ENCODE measurements around the gene PDE6A. TPM values are rescaled to one million over a fixed set of nuclear protein-coding genes. Genes with fewer than 3 reads are reported as not detected.
A peak's percentile ranks its signal among the peaks of the same experiment; 100 is the strongest.

The PDE6A gene
- total and polyA plus RNA-seq, 2 of the 13 experiments (the other 11 are each of a cell fraction or from before 2014, with no cell fraction given), result 0.01 TPM; not detected in 1

DNA sequence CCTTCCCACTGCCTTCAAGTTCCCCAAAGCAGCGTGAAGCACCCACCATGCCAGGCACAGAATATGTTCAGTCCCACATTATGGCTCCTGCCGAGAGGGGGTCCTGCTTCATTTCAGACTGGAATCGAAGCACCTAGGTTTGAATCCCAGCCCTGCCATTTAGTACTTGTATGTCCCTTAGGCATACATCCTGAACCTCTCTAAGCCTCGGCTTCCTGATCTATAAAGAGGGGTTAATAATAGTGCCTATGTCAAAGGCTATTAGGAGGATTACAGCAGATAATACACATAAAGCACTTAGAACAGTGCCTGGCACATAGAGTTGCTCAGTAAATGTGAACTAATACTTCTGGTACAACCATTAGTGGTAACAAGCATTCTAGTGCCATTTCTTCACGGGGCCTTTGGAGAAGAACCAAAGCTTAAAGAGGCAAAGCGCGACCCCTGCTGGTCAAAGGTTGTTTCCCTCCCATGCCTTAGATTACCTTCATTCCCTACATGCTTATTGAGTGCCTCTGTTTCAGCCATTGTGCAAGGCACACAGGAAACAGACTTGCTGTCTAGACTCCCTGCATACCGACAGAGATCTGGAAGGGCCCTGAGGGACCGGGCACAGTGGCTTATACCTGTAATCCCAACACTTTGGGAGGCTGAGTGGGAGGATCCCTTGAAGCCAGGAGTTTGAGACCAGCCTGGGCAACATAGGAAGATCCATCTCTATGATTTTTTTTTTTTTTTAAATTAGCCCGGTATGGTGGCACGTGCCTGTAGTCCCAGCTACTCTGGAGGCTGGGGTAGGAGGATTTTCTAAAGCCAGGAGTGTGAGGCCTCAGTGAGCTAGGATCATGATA is 116.2 kb downstream of the PDE6A start (continued):
- TF ChIP-seq, protein P1, sequence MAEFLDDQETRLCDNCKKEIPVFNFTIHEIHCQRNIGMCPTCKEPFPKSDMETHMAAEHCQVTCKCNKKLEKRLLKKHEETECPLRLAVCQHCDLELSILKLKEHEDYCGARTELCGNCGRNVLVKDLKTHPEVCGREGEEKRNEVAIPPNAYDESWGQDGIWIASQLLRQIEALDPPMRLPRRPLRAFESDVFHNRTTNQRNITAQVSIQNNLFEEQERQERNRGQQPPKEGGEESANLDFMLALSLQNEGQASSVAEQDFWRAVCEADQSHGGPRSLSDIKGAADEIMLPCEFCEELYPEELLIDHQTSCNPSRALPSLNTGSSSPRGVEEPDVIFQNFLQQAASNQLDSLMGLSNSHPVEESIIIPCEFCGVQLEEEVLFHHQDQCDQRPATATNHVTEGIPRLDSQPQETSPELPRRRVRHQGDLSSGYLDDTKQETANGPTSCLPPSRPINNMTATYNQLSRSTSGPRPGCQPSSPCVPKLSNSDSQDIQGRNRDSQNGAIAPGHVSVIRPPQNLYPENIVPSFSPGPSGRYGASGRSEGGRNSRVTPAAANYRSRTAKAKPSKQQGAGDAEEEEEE (CRISPR knock-in tag; IDR thresholded peaks at IDR 0.05; ENCODE audit: borderline replicate concordance), result no peak
- TF ChIP-seq STAG1 (CRISPR knock-in tag; IDR thresholded peaks at IDR 0.05) (peak; percentile 94), TEAD3 (CRISPR knock-in tag; optimal IDR thresholded peaks at IDR 0.05; ENCODE audit: borderline replicate concordance) (peak; percentile 89), ZNF614 (CRISPR knock-in tag; IDR thresholded peaks at IDR 0.05; ENCODE audit: borderline replicate concordance) (peak; percentile 50; the same call in 1 of the 2 replicates), CEBPB (IDR thresholded peaks at IDR 0.05; ENCODE audit: borderline replicate concordance, low read depth, low read length) (peak; percentile 88)
- TF ChIP-seq, protein P2, sequence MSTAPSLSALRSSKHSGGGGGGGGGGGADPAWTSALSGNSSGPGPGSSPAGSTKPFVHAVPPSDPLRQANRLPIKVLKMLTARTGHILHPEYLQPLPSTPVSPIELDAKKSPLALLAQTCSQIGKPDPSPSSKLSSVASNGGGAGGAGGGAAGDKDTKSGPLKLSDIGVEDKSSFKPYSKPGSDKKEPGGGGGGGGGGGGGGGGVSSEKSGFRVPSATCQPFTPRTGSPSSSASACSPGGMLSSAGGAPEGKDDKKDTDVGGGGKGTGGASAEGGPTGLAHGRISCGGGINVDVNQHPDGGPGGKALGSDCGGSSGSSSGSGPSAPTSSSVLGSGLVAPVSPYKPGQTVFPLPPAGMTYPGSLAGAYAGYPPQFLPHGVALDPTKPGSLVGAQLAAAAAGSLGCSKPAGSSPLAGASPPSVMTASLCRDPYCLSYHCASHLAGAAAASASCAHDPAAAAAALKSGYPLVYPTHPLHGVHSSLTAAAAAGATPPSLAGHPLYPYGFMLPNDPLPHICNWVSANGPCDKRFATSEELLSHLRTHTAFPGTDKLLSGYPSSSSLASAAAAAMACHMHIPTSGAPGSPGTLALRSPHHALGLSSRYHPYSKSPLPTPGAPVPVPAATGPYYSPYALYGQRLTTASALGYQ (CRISPR knock-in tag; IDR thresholded peaks at IDR 0.05), result no peak

DNA sequence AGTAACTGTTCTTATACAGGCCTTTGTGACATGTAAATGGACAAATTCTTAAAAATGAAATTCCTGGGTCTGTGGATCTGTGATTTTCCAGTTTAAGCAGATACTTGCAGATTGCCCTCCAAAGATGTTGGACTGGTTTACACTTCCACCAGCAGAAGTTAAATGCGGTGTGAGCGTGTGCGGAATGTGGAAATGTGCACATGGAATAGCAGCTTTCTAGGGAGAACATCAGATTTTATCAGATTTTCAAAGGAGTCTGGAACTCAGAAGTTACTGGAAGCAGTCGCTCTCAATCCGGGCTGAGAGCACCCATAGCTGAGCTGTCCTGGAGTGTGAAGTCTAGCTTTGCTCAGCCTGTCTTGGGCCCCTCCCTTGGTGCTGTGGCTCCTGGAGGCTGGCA is 117.0 kb downstream of the PDE6A start:
- H4K20me1 ChIP-seq (ENCODE audit: insufficient read depth, low read length), result no peaks in the 10 kb centered on the region
- H3K36me3 ChIP-seq (replicated peaks in 1 of 2; ENCODE audit: control insufficient read depth in 1 of 2, insufficient read depth in 2 of 2, low read length in 2 of 2), result no peaks in the 10 kb centered on the region; a peak in 1 of 5 replicates
- no peak overlapping the region for H3K9ac ChIP-seq (ENCODE audit: insufficient read depth, low read depth, low read length)
- H3K9me3 ChIP-seq (ENCODE audit: low read length), result no peaks in the 10 kb centered on the region
- H3K4me2 ChIP-seq (ENCODE audit: low read depth, low read length), result no peak overlapping the region
- ATAC-seq, result no peak
- ChIA-PET POLR2A (interaction anchor here (0.8 kb wide), 1 partner anchor 191 kb away, joined by 4 read pairs; no protein-coding TSS in a partner anchor), CTCF (ENCODE audit: low intra/inter-chr PET ratio, low total read pairs) (interaction anchor here (0.9 to 3.8 kb wide), 2 partner anchors 25 to 191 kb away, joined by 3 to 46 read pairs; no protein-coding TSS in a partner anchor)
- no peak overlapping the region for H2AFZ ChIP-seq (ENCODE audit: low read length)
- FAIRE-seq, result no peak
- H3K27ac ChIP-seq (ENCODE audit: extremely low read length, insufficient read depth, low read length), result no peak overlapping the region
- in situ Hi-C loops (cut with HindIII; ENCODE audit: extremely low pct_ligation_motif_present, low pct_unique_long_range_greater_than_20kb), result loop anchor here (5.0 kb wide), 1 partner anchor 190 kb away; no protein-coding TSS in a partner anchor
- no peaks in the 10 kb centered on the region for H3K4me1 ChIP-seq (ENCODE audit: insufficient read depth, low read length)
- 93% methylated on average over 5 of the region's 5 CpGs for WGBS (ENCODE audit: low lambda C conversion rate)
- DNase-seq (ENCODE audit: low spot score), result no peak
- no TSS peak for BruUV-seq (replicated peaks)
- H3K27me3 ChIP-seq (ENCODE audit: control insufficient read depth in 1 of 2, insufficient read depth in 2 of 2, low read length in 2 of 2), result no peaks in the 10 kb centered on the region
- no peaks in the 10 kb centered on the region for H3K79me2 ChIP-seq (ENCODE audit: insufficient read depth, low read length)
- H3K4me3 ChIP-seq (replicated peaks in 1 of 3; ENCODE audit: insufficient read depth in 1 of 3, low read depth in 2 of 3, low read length in 3 of 3), result no peak overlapping the region
- intact Hi-C loops (cut with micrococcal nuclease; ENCODE audit: unreplicated experiment), result no loop called here
- no peak for TF ChIP-seq SRF (IDR thresholded peaks at IDR 0.05; ENCODE audit: low read depth, low read length)
- TF ChIP-seq ZNF569 (CRISPR knock-in tag; IDR thresholded peaks at IDR 0.05; ENCODE audit: borderline replicate concordance), result no peak
- no peak for TF ChIP-seq NR3C1 (CRISPR knock-in tag; IDR thresholded peaks at IDR 0.05)
- TF ChIP-seq, protein P3, sequence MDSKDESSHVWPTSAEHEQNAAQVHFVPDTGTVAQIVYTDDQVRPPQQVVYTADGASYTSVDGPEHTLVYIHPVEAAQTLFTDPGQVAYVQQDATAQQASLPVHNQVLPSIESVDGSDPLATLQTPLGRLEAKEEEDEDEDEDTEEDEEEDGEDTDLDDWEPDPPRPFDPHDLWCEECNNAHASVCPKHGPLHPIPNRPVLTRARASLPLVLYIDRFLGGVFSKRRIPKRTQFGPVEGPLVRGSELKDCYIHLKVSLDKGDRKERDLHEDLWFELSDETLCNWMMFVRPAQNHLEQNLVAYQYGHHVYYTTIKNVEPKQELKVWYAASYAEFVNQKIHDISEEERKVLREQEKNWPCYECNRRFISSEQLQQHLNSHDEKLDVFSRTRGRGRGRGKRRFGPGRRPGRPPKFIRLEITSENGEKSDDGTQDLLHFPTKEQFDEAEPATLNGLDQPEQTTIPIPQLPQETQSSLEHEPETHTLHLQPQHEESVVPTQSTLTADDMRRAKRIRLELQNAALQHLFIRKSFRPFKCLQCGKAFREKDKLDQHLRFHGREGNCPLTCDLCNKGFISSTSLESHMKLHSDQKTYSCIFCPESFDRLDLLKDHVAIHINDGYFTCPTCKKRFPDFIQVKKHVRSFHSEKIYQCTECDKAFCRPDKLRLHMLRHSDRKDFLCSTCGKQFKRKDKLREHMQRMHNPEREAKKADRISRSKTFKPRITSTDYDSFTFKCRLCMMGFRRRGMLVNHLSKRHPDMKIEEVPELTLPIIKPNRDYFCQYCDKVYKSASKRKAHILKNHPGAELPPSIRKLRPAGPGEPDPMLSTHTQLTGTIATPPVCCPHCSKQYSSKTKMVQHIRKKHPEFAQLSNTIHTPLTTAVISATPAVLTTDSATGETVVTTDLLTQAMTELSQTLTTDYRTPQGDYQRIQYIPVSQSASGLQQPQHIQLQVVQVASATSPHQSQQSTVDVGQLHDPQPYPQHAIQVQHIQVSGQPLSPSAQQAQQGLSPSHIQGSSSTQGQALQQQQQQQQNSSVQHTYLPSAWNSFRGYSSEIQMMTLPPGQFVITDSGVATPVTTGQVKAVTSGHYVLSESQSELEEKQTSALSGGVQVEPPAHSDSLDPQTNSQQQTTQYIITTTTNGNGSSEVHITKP (CRISPR knock-in tag; IDR thresholded peaks at IDR 0.05; ENCODE audit: low read depth), result no peak
- TF ChIP-seq ZNF780A (CRISPR knock-in tag; IDR thresholded peaks at IDR 0.05), result no peak
- no peak for TF ChIP-seq AKAP8 (CRISPR knock-in tag; IDR thresholded peaks at IDR 0.05)
- no peak for TF ChIP-seq ZNF558 (CRISPR knock-in tag; IDR thresholded peaks at IDR 0.05; ENCODE audit: borderline replicate concordance)
